ENCODE results near the gene UST.
"Not testable (repeated sequence)": the region's sequence is repeated elsewhere in the genome, so short reads cannot be mapped to it uniquely, and the experiment has no call there.

UST gene

GRCh38 chr6:148836751-148837150, 89.9 kb downstream of the UST start:
- no peak for DNase-seq (ENCODE audit: low spot score)

GRCh38 chr6:148837941-148838340, 91.1 kb downstream of the UST start:
- no peak for DNase-seq (ENCODE audit: low spot score)

- DNase-seq (ENCODE audit: low spot score), result no peak
Measured at GRCh38 chr6:148839044-148839443, 92.2 kb downstream of the UST start.

DNA sequence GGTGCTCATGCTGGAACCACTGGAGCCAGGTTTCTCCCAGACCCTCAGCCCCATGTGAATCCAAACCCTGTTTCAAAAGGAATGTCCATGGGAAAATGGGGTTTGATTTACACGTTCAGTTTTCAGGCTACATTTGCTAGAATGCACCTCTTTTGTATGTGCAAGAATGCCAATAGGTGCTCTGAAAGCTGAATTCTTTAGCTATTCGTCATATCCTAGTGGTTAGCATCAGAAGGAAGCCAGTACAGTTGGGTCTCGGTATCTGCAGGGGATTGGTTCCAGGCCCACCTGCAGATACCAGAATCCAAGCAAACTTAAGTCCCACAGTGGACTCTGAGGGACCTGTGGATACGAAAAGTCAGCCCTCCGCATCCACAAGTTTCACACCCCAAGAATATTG, 93.4 kb downstream of the UST start:
- DNase-seq (ENCODE audit: low spot score), result no peak

DNA sequence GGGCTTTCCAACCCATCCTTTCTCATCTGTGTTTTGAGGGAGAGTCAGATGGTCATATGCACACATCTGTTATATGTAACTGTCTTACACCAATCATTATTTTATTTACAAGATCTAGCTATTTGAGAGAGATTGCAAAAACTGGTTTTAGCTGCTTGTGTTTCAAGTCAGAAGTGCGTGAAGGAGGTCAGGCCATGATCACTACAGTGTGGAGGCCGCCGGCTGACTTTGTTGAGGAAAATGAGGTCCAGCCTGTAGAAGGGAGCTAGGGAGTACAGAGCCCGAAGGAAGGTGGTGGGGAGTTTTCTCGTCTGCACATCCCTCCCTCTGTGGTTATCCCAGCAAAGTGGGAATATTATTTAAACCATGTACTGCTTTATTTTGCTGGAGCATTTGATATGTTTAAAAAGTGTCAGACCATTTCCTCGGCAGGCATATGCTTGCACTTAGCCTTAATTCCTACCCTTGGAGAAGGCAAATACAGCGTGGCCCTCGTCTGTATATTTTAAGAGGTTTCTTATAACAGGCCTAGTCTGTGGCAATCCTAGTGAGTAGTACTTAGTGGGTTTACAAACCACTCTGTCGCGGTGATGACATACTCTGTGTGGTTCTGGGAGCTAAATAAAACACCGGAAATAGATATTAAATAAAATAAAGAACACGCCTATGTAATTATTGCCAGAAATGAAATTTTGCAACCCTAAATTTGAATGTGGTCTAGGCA, 95.6 kb downstream of the UST start:
- no peak for DNase-seq (ENCODE audit: low spot score)

DNA sequence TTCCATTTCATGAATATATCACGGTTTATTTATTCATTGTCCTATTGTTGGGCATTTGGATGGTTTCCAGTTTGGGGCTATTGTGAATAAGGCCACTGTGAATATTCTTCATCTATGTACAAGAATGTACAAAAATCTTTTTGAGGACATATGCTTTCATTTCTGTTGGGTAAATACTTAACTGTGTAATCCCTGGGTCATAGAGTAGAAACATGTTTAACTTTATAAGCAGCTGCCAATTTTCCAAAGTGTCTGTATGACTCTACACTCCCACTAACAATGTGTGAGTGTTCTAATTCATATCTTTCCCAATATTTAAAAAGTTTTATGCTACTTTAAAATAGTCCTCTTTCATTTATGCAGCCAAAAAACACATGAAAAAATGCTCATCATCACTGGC, 98.6 kb downstream of the UST start:
- DNase-seq (ENCODE audit: low spot score), result no peak

DNA sequence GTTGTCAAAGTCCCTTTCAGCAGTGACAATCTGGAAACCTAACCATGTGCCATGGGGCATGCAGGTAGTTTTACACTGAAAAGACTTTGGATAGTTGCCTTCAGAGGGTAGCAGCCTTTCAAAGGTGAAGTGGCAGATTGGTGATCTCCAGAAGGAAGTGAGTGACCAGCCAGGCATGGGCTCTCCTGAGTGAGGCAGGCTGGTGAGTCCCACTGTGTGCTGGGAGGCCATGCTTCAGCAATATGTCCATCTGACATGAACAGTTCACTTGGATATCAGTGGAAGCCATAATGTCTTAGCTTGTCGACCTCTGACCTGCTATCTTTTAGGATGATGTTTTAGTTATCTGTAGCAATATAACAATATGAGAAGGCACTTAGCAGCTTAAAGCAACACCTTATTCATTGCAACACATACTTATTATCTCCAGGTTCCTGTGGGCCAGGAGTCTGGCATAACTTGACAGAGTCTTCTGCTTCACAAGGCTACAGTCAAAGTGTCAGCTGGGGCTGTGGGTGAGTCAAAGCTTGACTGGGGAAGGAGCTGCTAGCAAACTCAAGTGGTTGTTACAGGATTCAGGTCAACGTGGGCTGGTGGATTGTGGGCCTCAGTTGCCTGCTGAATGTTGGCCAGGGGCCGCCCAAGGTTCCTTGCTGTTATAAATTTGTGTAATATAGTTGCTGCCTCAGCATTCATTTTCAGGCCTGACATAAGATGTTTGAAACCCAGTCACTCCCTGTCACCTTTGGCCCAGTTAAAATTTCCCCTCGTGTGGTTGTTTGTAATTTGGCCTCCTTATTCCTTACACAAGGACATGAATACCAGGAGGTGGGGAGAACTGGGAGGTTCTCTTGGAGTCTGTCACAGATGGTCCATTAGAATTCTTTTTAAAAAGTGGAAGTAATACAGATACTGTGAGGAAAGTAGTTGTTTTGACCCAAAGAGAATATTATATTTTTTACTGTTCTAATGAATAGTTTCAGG, 100.2 kb downstream of the UST start:
- DNase-seq (ENCODE audit: low spot score), result no peak

GRCh38 chr6:148848915-148849314, 102.1 kb downstream of the UST start:
- no peak for DNase-seq (ENCODE audit: low spot score)

GRCh38 chr6:148849449-148849848, 102.6 kb downstream of the UST start:
- not testable (repeated sequence) for DNase-seq (ENCODE audit: low spot score)

GRCh38 chr6:148850964-148851363, 104.1 kb downstream of the UST start:
- DNase-seq (ENCODE audit: low spot score), result no peak

- DNase-seq (ENCODE audit: low spot score), result no peak
Measured at GRCh38 chr6:148851683-148852556, 105.1 kb downstream of the UST start.

DNA sequence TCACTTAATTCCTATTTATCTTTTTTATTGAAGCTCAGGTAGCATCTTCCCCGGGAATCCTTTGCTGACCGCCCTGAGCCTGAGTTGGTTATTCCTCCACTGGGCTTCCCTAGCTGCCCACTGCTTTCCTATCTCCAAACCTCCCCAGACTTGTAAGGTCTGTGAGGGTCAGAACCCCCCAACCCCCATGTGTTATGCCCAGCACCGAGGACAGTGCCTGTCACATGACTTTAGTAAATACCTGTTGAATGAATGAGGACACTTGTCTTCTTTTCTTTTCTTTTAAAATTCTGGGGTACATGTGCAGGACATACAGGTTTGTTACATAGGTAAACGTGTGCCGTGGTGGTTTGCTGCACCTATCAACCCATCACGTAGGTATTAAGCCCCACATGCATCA, 105.9 kb downstream of the UST start:
- DNase-seq (ENCODE audit: low spot score), result no peak

DNA sequence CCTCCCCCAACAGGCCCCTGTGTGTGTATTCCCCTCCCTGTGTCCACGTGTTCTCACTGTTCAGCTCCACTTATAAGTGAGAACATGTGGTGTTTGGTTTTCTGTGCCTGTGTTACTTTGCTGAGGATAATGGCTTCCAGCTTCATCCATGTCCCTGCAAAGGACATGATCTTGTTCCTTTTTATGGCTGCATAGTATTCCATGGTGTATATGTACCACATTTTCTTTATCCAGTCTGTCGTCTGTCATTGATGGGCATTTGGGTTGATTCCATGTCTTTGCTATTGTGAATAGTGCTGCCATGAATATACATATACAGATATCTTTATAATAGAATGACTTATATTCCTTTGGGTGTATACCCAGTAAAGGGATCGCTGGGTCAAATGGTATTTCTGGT, 106.3 kb downstream of the UST start:
- DNase-seq (ENCODE audit: low spot score), result not testable (repeated sequence)

DNA sequence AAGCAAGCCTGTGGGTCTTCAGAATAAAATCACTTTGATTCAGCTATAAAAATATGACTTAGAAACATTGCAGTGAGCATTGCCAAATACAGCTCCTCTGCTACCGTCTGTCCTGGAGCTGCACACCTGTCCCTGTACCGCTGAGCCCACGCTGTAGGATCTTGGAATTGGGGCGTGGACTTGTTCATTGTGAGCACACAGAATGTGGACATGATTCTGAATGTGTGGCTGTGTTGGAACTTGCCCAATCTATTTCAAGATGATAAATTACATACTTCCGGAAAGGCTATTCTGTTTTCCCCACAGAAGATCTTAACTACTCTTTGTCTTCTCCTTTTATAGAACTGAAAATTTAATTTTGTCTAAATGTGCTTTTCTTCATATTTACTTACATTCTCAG, 107.3 kb downstream of the UST start:
- DNase-seq (ENCODE audit: low spot score), result no peak

GRCh38 chr6:148854992-148855391, 108.2 kb downstream of the UST start:
- DNase-seq (ENCODE audit: low spot score), result no peak

DNA sequence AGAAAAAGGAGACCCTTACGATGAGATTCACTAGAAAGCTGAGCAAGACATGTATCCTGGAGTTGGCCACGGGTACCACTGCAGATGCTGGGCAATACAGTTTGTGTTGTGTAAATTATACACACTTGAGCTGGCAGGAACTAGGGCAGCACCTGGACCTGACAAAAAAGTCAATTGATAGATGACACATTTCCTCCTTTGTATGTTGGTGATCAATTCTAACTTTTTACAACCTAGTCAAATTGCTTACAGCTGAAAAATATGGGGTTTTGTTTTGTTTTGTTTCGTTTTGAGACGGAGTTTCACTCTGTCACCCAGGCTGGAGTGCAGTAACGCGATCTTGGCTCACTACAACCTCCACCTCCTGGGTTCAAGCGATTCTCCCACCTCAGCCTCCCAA, 108.9 kb downstream of the UST start:
- no peak for DNase-seq (ENCODE audit: low spot score)

DNA sequence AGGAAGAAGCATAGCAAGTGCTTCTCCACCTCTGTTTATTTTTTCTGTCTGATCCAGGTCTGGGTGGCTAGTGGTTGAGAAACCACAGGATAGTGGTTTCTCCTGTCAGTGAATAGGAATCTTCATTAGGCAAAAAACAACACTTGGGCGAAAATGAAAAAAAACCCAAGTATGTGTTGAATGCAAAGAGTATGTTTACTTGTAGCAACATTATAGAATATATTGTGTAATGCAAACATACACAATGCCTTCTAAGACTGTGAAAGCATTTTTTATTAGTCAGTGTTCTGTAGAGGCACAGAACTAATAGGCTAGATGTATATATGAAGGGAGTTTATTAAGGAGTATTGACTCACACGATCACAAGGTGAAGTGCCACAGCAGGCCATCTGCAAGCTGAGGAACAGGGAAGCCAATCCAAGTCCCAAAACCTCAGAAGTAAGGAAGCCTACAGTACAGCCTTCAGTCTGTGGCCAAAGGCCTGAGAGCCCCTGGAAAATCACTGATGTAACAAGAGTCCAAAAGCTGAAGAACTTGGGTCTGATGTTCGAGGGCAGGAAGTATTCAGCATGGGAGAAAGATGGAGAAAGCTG, 111.1 kb downstream of the UST start:
- no peak for DNase-seq (ENCODE audit: low spot score)

DNA sequence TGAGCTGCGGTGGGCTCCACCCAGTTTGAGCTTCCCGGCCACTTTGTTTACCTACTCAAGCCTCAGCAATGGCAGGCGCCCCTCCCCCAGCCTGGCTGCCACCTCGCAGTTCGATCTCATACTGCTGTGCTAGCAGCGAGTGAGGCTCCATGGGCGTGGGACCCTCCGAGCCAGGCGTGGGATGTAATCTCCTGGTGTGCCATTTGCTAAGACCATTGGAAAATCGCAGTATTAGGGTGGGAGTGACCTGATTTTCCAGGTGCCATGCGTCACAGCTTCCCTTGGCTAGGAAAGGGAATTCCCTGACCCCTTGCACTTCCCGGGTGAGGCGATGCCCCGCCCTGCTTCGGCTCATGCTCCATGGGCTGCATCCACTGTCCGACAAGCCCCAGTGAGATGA, 117.3 kb downstream of the UST start:
- not testable (repeated sequence) for DNase-seq (ENCODE audit: low spot score)

DNA sequence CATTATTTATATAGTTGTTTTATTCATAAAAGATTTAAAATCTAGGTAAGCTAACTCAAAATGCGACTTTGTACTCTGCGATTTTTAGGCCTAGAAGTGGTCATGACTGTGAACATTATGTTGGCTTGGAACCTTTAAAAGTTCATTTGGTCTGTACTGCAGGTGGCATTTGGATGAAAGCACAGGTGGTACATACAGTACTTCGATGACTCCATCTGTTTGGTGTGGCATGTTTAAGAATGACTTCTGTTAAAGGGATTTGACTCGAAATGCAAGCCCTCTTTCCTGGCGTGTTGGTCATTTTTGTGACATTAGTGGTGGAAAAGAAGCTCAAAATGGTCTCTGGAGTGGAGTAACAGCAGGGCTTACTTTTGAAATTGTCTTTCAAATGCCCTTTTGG, 118.1 kb downstream of the UST start:
- no peak for DNase-seq (ENCODE audit: low spot score)

- DNase-seq (ENCODE audit: low spot score), result no peak
Measured at GRCh38 chr6:148866657-148867268, 119.9 kb downstream of the UST start.

- no peak for DNase-seq (ENCODE audit: low spot score)
Measured at GRCh38 chr6:148867862-148868261, 121.0 kb downstream of the UST start.
